ENCODE data around the gene CTNNBIP1.

CTNNBIP1 gene

DNA sequence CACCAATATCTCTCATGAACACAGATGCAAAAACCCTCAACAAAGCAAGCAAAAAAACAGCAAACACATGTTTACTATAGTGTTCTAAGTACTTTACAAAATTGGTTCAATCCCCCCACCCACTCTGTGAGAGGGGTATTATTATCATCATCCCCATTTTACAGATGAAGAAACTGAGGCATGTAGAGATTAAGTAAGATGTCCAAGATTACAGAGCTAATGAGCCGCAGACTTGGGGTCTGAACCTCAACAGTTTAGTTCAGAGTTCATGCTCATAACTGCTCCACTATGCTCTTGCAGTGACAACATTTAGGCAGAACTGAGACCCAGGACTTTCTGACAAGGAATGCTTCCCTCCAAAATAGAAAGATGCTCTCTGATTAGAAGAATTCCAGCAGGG, 108.2 kb downstream of the CTNNBIP1 start:
- Histone ChIP-seq H4K20me1 (ENCODE audit: insufficient read depth, low read length) (peaks cover 38% of the 10 kb centered on the region), H3K36me3 (ENCODE audit: insufficient read depth, low read length) (no peaks in the 10 kb centered on the region), H3K9me3 (ENCODE audit: insufficient read depth, low read length, severe bottlenecking) (no peaks in the 10 kb centered on the region), H3K4me1 (ENCODE audit: insufficient read depth, low read length) (peaks cover 18% of the 10 kb centered on the region; the same call in 1 of the 2 replicates), H3K27me3 (ENCODE audit: insufficient read depth, low read length, poor library complexity) (no peaks in the 10 kb centered on the region), H2AFZ (ENCODE audit: low read depth, low read length) (no peak overlapping the region), H3K9ac (ENCODE audit: low read depth, low read length) (no peak overlapping the region), H3K4me3 (ENCODE audit: low read depth in 1 of 2, low read length in 2 of 2) (no peak overlapping the region), H3K4me2 (ENCODE audit: insufficient read depth, low read length) (no peak overlapping the region), H3K27ac (ENCODE audit: low read length) (peak overlapping the region; percentile 25), H3K79me2 (ENCODE audit: insufficient read depth, low read length) (peaks cover 96% of the 10 kb centered on the region)
- ATAC-seq (ENCODE audit: insufficient read depth, low read depth) (no peak), DNase-seq (no peak)
- TF ChIP-seq, protein P1, sequence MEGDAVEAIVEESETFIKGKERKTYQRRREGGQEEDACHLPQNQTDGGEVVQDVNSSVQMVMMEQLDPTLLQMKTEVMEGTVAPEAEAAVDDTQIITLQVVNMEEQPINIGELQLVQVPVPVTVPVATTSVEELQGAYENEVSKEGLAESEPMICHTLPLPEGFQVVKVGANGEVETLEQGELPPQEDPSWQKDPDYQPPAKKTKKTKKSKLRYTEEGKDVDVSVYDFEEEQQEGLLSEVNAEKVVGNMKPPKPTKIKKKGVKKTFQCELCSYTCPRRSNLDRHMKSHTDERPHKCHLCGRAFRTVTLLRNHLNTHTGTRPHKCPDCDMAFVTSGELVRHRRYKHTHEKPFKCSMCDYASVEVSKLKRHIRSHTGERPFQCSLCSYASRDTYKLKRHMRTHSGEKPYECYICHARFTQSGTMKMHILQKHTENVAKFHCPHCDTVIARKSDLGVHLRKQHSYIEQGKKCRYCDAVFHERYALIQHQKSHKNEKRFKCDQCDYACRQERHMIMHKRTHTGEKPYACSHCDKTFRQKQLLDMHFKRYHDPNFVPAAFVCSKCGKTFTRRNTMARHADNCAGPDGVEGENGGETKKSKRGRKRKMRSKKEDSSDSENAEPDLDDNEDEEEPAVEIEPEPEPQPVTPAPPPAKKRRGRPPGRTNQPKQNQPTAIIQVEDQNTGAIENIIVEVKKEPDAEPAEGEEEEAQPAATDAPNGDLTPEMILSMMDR (IDR thresholded peaks at IDR 0.05; ENCODE audit: borderline replicate concordance, extremely low read depth, low read length, poor library complexity, severe bottlenecking): no peak
- no peak for TF ChIP-seq EZH2 (IDR thresholded peaks at IDR 0.05; ENCODE audit: borderline replicate concordance, low read depth, low read length, severe bottlenecking)
